Panc1 (cell line): ENCODE results near the gene PCDHGB5. TPM values are rescaled to one million over a fixed set of nuclear protein-coding genes. Genes with fewer than 3 reads are reported as not detected.

Experiments
- ATAC-seq: fragments of 200-7000 bp; cut with Tn5 transposase; 2 replicates; pipeline ENCODE4 v1.9.1; 2020; ENCODE audit warnings: mild to moderate bottlenecking, moderate library complexity
- BruUV-seq: library from RNA; stranded (reverse); fragments of 400-500 nt; replicated peaks from 2 replicates; lab custom pipeline; 2021; lab: Mats Ljungman, UMichigan
- CTCF ChIA-PET: fragments of 300-600 bp; sonication (Branson Sonifier 250); formaldehyde crosslinking; loops from one replicate; lab custom pipeline; 2022; ENCODE audit warnings: antibody characterized with exemption; lab: Charles Lee
- POLR2A ChIA-PET: fragments of 300-600 bp; sonication (Branson Sonifier 250); formaldehyde crosslinking; loops from one replicate; lab custom pipeline; 2022; ENCODE audit warnings: antibody characterized with exemption; lab: Charles Lee
- DNase-seq: peaks from one replicate; pipeline ENCODE4 v3.0.0-alpha.2; 2010; ENCODE audit warnings: low read depth, low spot score
- H3K27ac ChIP-seq: 2 replicates; pipeline ENCODE4 v1.5.1; 2011; ENCODE audit warnings: mild to moderate bottlenecking, low read length, inconsistent platforms
- H3K27me3 ChIP-seq: fragments of 200-500 bp; sonication (Bioruptor generic); 2 replicates; pipeline ENCODE4 v1.6.0; 2014; ENCODE audit warnings: low read length, inconsistent platforms; ENCODE audit not compliant: control insufficient read depth, insufficient read depth
- H3K36me3 ChIP-seq: fragments of 200-500 bp; sonication (Bioruptor generic); 2 replicates; pipeline ENCODE4 v1.5.1; 2014; ENCODE audit warnings: inconsistent platforms, mild to moderate bottlenecking, low read length, moderate library complexity; ENCODE audit not compliant: control insufficient read depth, insufficient read depth
- H3K4me1 ChIP-seq: 2 replicates; pipeline ENCODE4 v1.5.1; 2011; ENCODE audit warnings: inconsistent platforms, mild to moderate bottlenecking, low read length, moderate library complexity; ENCODE audit not compliant: control insufficient read depth, insufficient read depth
- H3K4me3 ChIP-seq, 2 experiments: 2 replicates each; pipeline ENCODE4 v1.5.1; 2011 to 2012; ENCODE audit warnings: low read depth in 2 of 2, low read length in 2 of 2, mild to moderate bottlenecking in 2 of 2, inconsistent platforms in 1 of 2, moderate library complexity in 1 of 2
- H3K9me3 ChIP-seq: fragments of 200-500 bp; sonication (Bioruptor generic); 2 replicates; pipeline ENCODE4 v1.5.1; 2014; ENCODE audit warnings: low read depth, mild to moderate bottlenecking, inconsistent platforms, low read length, moderate library complexity; ENCODE audit not compliant: control insufficient read depth, insufficient read depth
- POLR2AphosphoS5 ChIP-seq: IDR thresholded peaks from 2 replicates; pipeline ENCODE4 v1.6.1; 2012; ENCODE audit warnings: mild to moderate bottlenecking, low read depth, low read length, moderate library complexity
- SIN3A ChIP-seq: IDR thresholded peaks from 2 replicates; pipeline ENCODE4 v1.6.1; 2012; ENCODE audit warnings: low read depth, mild to moderate bottlenecking, low read length, moderate library complexity, borderline replicate concordance; ENCODE audit not compliant: insufficient read depth
- TCF7L2 ChIP-seq: IDR thresholded peaks from 2 replicates; pipeline ENCODE4 v1.6.1; 2011; ENCODE audit warnings: mild to moderate bottlenecking, low read depth, low read length, inconsistent platforms
- in situ Hi-C: cut with HindIII; loops from 2 replicates; pipeline ENCODE4 v1.10.0; 2016; ENCODE audit warnings: low sequenced_read_pairs, low pct_unique_long_range_greater_than_20kb
- intact Hi-C: fragments of 100-400 bp; cut with micrococcal nuclease; formaldehyde crosslinking; loops from one replicate; pipeline ENCODE4 v1.10.0; 2022; ENCODE audit not compliant: unreplicated experiment
- total RNA-seq: library from RNA; stranded (reverse); gene quantifications from one replicate; pipeline ENCODE4 v1.2.1, GENCODE V29; 2021; ENCODE audit not compliant: unreplicated experiment
- TF ChIP-seq, protein P1 (sequence below), 2 experiments: IDR thresholded peaks; 2 replicates each; pipeline ENCODE4 v1.6.1; 2011 to 2012; ENCODE audit warnings: low read depth in 2 of 2, control low read depth in 1 of 2, low read length in 1 of 2, mild to moderate bottlenecking in 1 of 2, moderate library complexity in 1 of 2; ENCODE audit not compliant: insufficient read depth in 1 of 2
- TF ChIP-seq, protein P2 (sequence below): fragments of 450-650 bp; IDR thresholded peaks from 2 replicates; pipeline ENCODE4 v1.5.1; 2017; ENCODE audit warnings: mild to moderate bottlenecking

Gene PCDHGB5
- total RNA-seq, 1 experiment from 2014 or later, result 0.87 TPM

DNA sequence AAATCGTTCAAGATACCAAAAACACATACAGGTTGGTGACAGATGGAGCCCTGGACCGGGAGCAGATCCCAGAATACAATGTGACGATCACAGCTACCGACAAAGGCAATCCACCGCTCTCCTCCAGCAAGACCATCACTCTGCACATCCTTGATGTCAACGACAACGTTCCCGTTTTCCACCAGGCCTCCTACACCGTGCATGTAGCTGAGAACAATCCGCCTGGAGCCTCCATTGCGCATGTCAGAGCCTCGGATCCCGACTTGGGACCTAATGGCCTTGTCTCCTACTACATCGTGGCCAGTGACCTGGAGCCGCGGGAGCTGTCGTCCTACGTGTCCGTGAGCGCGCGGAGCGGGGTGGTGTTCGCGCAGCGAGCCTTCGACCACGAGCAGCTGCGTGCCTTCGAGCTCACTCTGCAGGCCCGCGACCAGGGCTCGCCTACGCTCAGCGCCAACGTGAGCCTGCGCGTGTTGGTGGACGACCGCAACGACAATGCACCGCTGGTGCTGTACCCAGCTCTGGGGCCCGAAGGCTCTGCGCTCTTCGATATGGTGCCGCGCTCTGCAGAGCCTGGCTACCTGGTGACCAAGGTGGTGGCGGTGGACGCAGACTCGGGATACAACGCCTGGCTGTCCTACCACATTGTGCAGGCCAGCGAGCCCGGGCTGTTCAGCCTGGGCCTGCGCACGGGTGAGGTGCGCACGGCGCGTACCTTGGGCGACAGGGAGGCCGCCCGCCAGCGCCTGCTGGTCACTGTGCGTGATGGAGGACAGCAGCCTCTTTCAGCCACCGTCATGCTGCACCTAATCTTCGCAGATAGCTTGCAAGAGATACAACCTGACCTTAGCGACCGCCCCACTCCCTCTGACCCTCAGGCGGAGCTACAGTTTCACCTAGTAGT is 25.9 kb upstream of the PCDHGB5 start:
- peaks cover 7% of the 10 kb centered on the region; the same call in 1 of the 2 replicates for H3K9me3 ChIP-seq
- H3K27me3 ChIP-seq, result no peaks in the 10 kb centered on the region
- in situ Hi-C loops, result no loop called here
- H3K4me3 ChIP-seq, result no peak overlapping the region
- no peaks in the 10 kb centered on the region for H3K36me3 ChIP-seq
- no peak for TF ChIP-seq POLR2AphosphoS5
- TF ChIP-seq TCF7L2, result no peak
- TF ChIP-seq, protein P1, sequence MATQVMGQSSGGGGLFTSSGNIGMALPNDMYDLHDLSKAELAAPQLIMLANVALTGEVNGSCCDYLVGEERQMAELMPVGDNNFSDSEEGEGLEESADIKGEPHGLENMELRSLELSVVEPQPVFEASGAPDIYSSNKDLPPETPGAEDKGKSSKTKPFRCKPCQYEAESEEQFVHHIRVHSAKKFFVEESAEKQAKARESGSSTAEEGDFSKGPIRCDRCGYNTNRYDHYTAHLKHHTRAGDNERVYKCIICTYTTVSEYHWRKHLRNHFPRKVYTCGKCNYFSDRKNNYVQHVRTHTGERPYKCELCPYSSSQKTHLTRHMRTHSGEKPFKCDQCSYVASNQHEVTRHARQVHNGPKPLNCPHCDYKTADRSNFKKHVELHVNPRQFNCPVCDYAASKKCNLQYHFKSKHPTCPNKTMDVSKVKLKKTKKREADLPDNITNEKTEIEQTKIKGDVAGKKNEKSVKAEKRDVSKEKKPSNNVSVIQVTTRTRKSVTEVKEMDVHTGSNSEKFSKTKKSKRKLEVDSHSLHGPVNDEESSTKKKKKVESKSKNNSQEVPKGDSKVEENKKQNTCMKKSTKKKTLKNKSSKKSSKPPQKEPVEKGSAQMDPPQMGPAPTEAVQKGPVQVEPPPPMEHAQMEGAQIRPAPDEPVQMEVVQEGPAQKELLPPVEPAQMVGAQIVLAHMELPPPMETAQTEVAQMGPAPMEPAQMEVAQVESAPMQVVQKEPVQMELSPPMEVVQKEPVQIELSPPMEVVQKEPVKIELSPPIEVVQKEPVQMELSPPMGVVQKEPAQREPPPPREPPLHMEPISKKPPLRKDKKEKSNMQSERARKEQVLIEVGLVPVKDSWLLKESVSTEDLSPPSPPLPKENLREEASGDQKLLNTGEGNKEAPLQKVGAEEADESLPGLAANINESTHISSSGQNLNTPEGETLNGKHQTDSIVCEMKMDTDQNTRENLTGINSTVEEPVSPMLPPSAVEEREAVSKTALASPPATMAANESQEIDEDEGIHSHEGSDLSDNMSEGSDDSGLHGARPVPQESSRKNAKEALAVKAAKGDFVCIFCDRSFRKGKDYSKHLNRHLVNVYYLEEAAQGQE (IDR thresholded peaks at IDR 0.05; ENCODE audit: insufficient read depth in 1 of 2, low read depth in 2 of 2, low read length in 1 of 2), result no peak
- TF ChIP-seq SIN3A, result no peak
- TF ChIP-seq, protein P2, sequence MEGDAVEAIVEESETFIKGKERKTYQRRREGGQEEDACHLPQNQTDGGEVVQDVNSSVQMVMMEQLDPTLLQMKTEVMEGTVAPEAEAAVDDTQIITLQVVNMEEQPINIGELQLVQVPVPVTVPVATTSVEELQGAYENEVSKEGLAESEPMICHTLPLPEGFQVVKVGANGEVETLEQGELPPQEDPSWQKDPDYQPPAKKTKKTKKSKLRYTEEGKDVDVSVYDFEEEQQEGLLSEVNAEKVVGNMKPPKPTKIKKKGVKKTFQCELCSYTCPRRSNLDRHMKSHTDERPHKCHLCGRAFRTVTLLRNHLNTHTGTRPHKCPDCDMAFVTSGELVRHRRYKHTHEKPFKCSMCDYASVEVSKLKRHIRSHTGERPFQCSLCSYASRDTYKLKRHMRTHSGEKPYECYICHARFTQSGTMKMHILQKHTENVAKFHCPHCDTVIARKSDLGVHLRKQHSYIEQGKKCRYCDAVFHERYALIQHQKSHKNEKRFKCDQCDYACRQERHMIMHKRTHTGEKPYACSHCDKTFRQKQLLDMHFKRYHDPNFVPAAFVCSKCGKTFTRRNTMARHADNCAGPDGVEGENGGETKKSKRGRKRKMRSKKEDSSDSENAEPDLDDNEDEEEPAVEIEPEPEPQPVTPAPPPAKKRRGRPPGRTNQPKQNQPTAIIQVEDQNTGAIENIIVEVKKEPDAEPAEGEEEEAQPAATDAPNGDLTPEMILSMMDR, result no peak
- intact Hi-C loops, result no loop called here
- ChIA-PET CTCF (no interaction called here), POLR2A (no interaction called here)
- DNase-seq (no peak), ATAC-seq (no peak)
- BruUV-seq, result no TSS peak
- no peak overlapping the region for H3K27ac ChIP-seq
- H3K4me1 ChIP-seq, result no peaks in the 10 kb centered on the region

DNA sequence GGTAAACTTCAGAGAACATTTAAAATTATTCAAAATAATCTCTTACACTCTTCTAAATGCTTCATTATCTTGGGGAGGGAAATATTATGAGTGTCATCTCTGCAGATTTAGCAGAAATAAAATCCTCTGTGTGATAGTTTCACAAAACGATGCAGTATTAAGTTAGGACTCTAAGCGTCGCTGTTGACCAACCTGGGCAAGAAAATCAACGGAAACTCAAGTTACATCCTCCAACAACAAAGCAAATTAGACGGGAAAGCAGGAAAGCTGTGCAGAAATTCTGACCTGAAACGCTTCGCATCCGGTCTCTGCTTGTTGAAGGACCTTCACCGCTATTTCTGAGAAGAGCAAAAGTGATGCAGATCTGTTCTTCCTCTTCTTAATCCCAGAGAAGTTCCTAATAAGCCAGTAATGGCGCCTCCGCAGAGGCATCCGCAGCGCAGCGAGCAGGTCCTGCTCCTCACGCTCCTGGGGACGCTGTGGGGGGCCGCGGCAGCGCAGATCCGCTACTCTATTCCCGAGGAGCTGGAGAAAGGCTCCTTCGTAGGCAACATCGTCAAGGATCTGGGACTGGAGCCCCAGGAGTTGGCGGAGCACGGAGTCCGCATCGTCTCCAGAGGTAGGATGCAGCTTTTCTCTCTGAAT is 24.0 kb upstream of the PCDHGB5 start, which contains the start of gene PCDHGA6:
Gene PCDHGA6 (plus strand): TSS at position 219 of the 645 bp plus-strand sequence. CDS start 193 bp downstream, at position 412.
- DNase-seq (no peak), ATAC-seq (no peak)
- TF ChIP-seq TCF7L2 (no peak), POLR2AphosphoS5 (no peak), SIN3A (no peak)
- TF ChIP-seq, protein P2, result no peak
- TF ChIP-seq, protein P1 (IDR thresholded peaks at IDR 0.05; ENCODE audit: insufficient read depth in 1 of 2, low read depth in 2 of 2, low read length in 1 of 2), result no peak
- no TSS peak for BruUV-seq
- ChIA-PET POLR2A (interaction anchor here (0.6 kb wide), 2 partner anchors 57 to 861 kb away, joined by 4 read pairs; no protein-coding TSS in a partner anchor), CTCF (no interaction called here)
- Histone ChIP-seq H3K27ac (no peak within 1 kb of the TSS), H3K9me3 (peaks cover 7% of the 10 kb centered on the region; the same call in 1 of the 2 replicates), H3K4me3 (no peak within 1 kb of the TSS), H3K27me3 (no peaks in the 10 kb centered on the region), H3K4me1 (no peaks in the 10 kb centered on the region), H3K36me3 (no peaks in the 10 kb centered on the region)
- in situ Hi-C loops (no loop called here), intact Hi-C loops (no loop called here)
